Measurements from ENCODE around the gene ARNT2. TPM values are rescaled to one million over a fixed set of nuclear protein-coding genes. Genes with fewer than 3 reads are reported as not detected.

Gene ARNT2
- total and polyA plus RNA-seq, 10 of the 15 experiments (the other 5 are each of a cell fraction or from before 2014, with no cell fraction given) = 0.07 to 0.49 (median 0.09) TPM; not detected in 6

- H3K79me2 ChIP-seq (ENCODE audit: control insufficient read depth, insufficient read depth, low read length) = no peaks in the 10 kb centered on the region
- SMC1A ChIA-PET (ENCODE audit: uncharacterized antibody, unreplicated experiment) = no interaction called here
- ATAC-seq = no peak
- H3K4me2 ChIP-seq (ENCODE audit: control insufficient read depth, insufficient read depth) = no peak overlapping the region
- no peaks in the 10 kb centered on the region for H4K20me1 ChIP-seq (ENCODE audit: control insufficient read depth, insufficient read depth)
- no peak overlapping the region for H3K9ac ChIP-seq (ENCODE audit: control insufficient read depth, insufficient read depth, low read length)
- CTCF ChIA-PET = interaction anchor here (0.8 kb wide), 1 partner anchor 39 kb away, joined by 3 read pairs; no protein-coding TSS in a partner anchor
- H3K4me1 ChIP-seq (ENCODE audit: control insufficient read depth, insufficient read depth, low read length) = no peaks in the 10 kb centered on the region
- no peak for FAIRE-seq
- no peaks in the 10 kb centered on the region for H3K36me3 ChIP-seq (ENCODE audit: control insufficient read depth in 2 of 2, insufficient read depth in 2 of 2, low read length in 1 of 2)
- no peak overlapping the region for H3K27ac ChIP-seq (ENCODE audit: control insufficient read depth, insufficient read depth)
- H2AFZ ChIP-seq (ENCODE audit: control insufficient read depth, low read depth, low read length) = no peak overlapping the region
- H3K9me3 ChIP-seq (replicated peaks; ENCODE audit: control insufficient read depth, insufficient read depth, low read length) = no peaks in the 10 kb centered on the region
- intact Hi-C loops (cut with micrococcal nuclease; ENCODE audit: unreplicated experiment) = no loop called here
- H3K4me3 ChIP-seq = no peak overlapping the region
- in situ Hi-C loops (cut with MboI) = loop anchor here (10.0 kb wide), 1 partner anchor 212 kb away; the partner anchor contains the start of gene CEMIP
- no peak for TF ChIP-seq ASH2L (IDR thresholded peaks at IDR 0.05; ENCODE audit: borderline replicate concordance, low read depth)
- no peak for TF ChIP-seq BHLHE40 (IDR thresholded peaks at IDR 0.05; ENCODE audit: borderline replicate concordance in 1 of 2, low read depth in 2 of 2, low read length in 1 of 2)
- TF ChIP-seq CREM (IDR thresholded peaks at IDR 0.05; ENCODE audit: low read depth) = no peak
- TF ChIP-seq KAT2A (conservative IDR thresholded peaks at IDR 0.05; ENCODE audit: control insufficient read depth, low read depth, low read length) = no peak
- TF ChIP-seq LARP7 (IDR thresholded peaks at IDR 0.05) = no peak
- TF ChIP-seq BCL3 (IDR thresholded peaks at IDR 0.05; ENCODE audit: borderline replicate concordance, insufficient read depth, low read depth, low read length, poor library complexity, severe bottlenecking) = no peak
- no peak for TF ChIP-seq STAT1 (conservative IDR thresholded peaks at IDR 0.05)
- no peak for TF ChIP-seq ZNF622 (IDR thresholded peaks at IDR 0.05)
- TF ChIP-seq HDGF (IDR thresholded peaks at IDR 0.05) = no peak
- no peak for TF ChIP-seq MLLT1 (IDR thresholded peaks at IDR 0.05)
- TF ChIP-seq ZBTB40 (IDR thresholded peaks at IDR 0.05; ENCODE audit: borderline replicate concordance) = no peak
- no peak for TF ChIP-seq USF1 (IDR thresholded peaks at IDR 0.05; ENCODE audit: borderline replicate concordance, extremely low read length, insufficient read depth, low read depth, low read length)
- WGBS (ENCODE audit: insufficient coverage, insufficient replicate concordance, low lambda C conversion rate, missing lambda C conversion rate) = 49% methylated on average over 11 of the region's 11 CpGs
- DNase-seq (ENCODE audit: low read depth, low spot score) = no peak
- BruUV-seq (replicated peaks) = no TSS peak
- peaks cover 2% of the 10 kb centered on the region in 2 experiments for H3K27me3 ChIP-seq (replicated peaks in 1 of 2; ENCODE audit: control insufficient read depth in 2 of 2, insufficient read depth in 2 of 2, low read length in 1 of 2)
- POLR2A ChIA-PET = interaction anchor here (0.6 kb wide), 1 partner anchor 726 kb away, joined by 3 read pairs; no protein-coding TSS in a partner anchor
- RAD21 ChIA-PET (ENCODE audit: unreplicated experiment) = interaction anchor here (0.8 kb wide), 1 partner anchor 214 kb away, joined by 3 read pairs; no protein-coding TSS in a partner anchor
These were observed 158.7 kb downstream of the ARNT2 start for GRCh38 chr15:80562846-80563245.

Measured in GM12878 (cell line).